ENCODE data around the gene CHAC2. TPM values are rescaled to one million over a fixed set of nuclear protein-coding genes. Genes with fewer than 3 reads are reported as not detected.
"Not testable (repeated sequence)": the region's sequence is repeated elsewhere in the genome, so short reads cannot be mapped to it uniquely, and the experiment has no call there.

Gene CHAC2
- total RNA-seq, 1 donor from 2014 or later = 1.1 TPM

DNA sequence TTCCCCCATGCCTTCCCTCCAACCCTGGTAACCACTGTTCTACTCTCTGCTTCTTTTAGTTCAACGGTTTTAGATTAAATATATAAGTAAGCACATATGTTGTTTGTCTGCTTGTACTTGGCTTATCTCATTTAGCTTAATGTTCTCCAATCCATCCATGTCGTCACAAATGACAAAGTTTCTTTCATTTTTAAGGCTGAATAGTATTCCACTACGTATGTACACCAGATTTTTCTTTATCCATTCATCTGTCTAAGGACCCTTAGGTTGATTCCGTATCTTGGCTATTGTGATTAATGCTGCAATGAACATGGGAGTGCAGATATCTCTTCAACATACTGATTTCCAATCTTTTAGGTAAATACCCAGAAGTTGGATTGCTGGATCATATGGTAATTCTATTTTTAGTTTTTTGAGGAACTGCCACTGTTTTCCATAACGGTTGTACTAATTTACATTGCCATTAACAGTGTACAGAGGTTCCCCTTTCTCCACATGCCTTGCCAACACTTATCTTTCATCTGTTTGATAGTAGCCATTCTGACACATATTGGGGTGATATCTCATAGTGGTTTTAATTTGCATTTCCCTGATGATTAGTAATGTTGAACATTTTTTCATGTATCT, 11.0 kb downstream of the CHAC2 start:
- DNase-seq = no peak

- no peak for DNase-seq
Measured at GRCh38 chr2:53780056-53780455, 12.5 kb downstream of the CHAC2 start.

DNA sequence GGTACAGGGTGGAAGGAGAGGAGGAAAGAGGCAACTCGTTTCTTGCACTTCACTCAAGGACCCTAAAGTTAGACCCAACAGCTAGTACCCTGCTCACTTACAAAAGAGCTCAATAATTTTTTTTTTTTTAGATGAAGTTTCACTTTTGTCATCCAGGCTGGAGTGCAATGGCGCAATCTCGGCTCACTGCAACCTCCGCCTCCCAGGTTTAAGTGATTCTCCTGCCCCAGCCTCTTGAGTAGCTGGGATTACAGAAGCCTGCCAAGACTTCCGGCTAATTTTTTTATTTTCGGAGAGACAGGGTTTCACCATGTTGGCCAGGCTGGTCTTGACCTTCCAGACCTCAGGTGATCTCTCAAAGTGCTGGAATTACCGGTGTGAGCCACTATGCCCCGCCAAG, 15.1 kb downstream of the CHAC2 start:
- DNase-seq = no peak

DNA sequence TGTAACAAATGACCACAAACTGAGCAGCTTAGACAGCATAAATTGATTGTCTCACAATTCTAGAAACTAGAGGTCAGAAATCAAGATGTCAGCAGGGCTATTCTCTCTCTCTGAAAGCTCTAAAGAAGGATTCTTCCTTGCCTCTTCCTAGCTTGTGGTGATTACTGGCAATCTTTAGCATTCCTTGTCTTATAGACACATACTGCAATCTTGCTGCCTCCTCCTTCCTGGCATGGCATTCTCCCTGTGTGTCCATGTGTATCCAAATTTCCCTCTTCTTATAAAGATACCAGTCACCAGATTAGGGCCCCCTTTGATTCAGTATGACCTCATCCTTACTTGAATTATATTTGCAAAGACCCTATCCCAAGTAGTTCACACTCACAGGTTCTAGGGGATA, 16.8 kb downstream of the CHAC2 start:
- DNase-seq = no peak

DNA sequence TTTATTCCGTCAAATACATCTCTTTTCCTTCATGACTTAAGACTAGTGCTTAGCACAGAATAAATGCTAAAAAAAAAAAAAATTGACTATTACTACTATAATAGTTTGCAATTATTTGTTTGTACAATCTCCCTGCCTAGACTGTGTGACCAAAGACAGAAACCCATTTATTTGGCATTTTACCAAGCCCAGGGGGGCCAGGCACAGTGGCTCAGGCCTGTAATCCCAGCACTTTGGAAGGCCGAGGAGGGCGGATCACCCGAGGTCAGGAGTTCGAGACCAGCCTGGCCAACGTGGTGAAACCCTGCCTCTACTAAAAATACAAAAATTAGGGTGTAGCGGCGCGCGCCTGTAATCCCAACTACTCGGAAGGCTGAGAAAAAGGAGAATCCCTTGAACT, 17.8 kb downstream of the CHAC2 start:
- DNase-seq = no peak

- DNase-seq = no peak
Measured at GRCh38 chr2:53786352-53786704, 18.7 kb downstream of the CHAC2 start.

DNA sequence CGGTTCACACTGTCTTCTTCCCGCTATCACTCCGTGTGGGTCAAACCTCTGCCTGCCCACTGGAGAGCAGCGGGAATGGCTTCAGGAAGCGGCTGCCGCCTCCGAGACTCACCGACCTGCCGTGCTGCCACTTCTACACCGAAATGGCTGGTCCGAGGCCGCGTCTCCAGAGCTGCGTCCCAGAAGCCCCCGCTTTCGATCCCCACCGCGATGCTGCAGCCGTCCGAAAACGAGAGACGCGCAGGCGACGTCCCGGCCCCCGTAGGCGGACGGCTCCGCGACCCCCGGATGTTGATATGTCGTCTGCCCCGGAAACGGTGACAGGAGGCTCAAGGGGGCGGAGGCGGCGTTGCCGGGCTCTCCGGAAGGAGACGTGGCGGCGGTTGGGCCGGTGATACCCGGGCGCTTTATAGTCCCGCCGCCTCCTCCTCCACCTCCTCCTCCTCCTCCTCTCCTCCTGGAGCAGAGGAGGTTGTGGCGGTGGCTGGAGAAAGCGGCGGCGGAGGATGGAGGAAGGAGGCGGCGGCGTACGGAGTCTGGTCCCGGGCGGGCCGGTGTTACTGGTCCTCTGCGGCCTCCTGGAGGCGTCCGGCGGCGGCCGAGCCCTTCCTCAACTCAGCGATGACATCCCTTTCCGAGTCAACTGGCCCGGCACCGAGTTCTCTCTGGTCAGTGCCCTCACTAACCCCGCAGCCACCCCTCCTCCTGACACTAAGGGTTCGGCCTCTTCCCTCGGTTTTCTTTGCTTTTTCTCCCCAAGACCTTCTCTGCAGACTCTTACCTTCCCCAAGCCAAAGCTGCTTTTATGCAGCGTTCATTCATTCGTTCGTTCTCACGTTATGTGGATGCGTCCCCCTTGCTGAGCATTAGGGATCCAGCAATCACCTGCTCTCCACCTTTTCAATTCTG, 19.4 kb downstream of the CHAC2 start, which contains the start of the genes ASB3 and ERLEC1:
ASB3 (minus strand) TSS at position 249 of the 909 bp plus-strand sequence. CDS start 21,381 bp downstream, outside the sequence.
ERLEC1 (plus strand) TSS at position 340 of the 909 bp plus-strand sequence; CDS start at position 507, 167 bp downstream.
- DNase-seq = peak; percentile 97

DNA sequence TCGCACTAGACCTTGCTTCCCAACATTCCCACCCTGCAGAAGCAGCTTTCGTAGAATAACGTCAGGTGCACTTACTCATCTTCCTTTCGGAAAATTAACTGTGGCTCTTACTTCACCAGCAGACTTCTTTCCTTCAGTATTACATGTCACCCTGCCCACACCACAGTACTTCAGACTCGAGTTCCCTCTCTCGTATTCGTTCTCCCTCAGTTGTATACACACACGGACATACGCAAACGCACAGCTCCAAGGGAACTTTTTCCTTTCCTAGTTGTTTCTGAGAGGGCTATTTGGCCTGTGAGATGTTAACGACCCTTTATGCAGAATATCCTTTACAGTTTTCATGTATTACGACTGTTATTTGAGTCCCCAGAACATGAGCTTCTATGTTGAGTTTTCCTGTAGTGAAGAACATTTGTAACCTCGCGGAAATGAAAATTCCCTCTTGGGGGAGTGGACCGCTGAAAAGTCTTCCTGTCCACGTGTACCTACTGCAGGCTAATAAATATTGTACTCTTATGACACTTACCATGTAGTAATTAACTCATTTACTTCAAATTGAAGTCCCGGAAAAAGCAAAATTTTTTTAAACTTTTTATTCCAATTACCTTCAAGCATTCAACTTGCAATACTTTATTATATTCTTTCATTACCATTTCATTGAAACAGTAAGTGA, 20.1 kb downstream of the CHAC2 start:
- peak; percentile 15 for DNase-seq

- no peak for DNase-seq
Measured at GRCh38 chr2:53793261-53793660, 25.7 kb downstream of the CHAC2 start.

- no peak for DNase-seq
Measured at GRCh38 chr2:53793821-53794220, 26.2 kb downstream of the CHAC2 start.

- DNase-seq = no peak
Measured at GRCh38 chr2:53801547-53801946, 33.9 kb downstream of the CHAC2 start.

DNA sequence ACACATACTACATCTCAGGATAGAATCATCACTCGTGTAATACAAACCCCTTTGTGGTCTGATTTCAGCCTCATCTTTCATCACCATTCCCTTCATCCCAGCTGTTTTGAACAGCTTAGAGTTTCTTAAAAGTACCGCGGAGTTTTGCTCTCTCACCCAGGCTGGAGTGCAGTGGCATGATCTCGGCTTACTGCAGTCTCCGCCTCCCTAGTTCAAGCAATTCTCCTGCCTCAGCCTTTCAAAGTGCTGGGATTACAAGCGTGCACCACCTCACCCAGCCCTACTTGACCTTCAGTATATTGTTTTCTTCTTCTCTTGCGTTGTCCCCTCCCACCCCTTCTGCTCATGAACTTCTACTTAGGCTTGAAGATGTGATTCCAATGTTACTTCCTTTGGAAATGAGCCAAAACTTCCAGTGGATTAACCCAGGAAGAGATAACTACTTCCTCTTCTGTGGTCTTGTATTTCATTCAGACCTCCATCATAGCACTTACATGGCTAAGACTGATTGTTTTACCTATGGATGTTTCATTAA, 35.1 kb downstream of the CHAC2 start:
- DNase-seq = peak; percentile 59

GRCh38 chr2:53811601-53812000, 44.0 kb downstream of the CHAC2 start:
- no peak for DNase-seq

GRCh38 chr2:53813151-53813550, 45.5 kb downstream of the CHAC2 start:
- no peak for DNase-seq

DNA sequence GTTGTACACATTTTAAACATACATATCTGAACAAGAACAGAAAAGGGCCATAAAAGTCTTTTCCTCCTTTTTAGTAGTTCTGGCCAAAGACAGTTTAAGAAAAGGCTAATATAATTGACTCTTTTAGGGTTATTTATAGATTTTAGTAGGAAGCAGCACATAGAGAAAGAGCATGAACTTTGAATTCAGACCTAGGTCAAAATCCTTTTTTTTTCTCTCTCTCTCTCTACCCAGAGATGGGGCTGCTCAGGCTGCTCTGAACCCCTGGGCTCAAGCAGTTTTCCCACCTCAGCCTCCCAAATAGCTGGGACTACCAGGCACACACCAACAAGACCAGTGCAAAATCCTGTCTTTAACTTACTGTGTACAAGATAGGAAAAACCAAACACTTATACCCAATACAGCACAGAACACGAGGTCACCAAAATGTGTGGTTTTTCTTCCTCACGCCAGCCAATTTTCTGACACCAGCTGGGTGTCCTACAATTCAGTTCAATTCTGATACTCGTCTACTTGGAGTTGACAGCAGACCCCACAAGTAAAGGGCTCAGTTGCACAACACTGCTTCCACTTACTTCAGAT, 51.3 kb downstream of the CHAC2 start:
- DNase-seq = no peak

- DNase-seq = no peak
Measured at GRCh38 chr2:53819634-53820033, 52.0 kb downstream of the CHAC2 start.

GRCh38 chr2:53820048-53820447, 52.4 kb downstream of the CHAC2 start:
- no peak for DNase-seq

GRCh38 chr2:53820711-53821110, 53.1 kb downstream of the CHAC2 start:
- no peak for DNase-seq

- no peak for DNase-seq
Measured at GRCh38 chr2:53821810-53822209, 54.2 kb downstream of the CHAC2 start.

GRCh38 chr2:53823639-53824038, 56.0 kb downstream of the CHAC2 start:
- DNase-seq = not testable (repeated sequence)
